ENCODE measurements around the gene MRI1. TPM values are rescaled to one million over a fixed set of nuclear protein-coding genes. Genes with fewer than 3 reads are reported as not detected.
A peak's percentile ranks its signal among the peaks of the same experiment; 100 is the strongest.
"Not testable (repeated sequence)": the region's sequence is repeated elsewhere in the genome, so short reads cannot be mapped to it uniquely, and the experiment has no call there.

Gene MRI1
- total RNA-seq, 1 donor from 2014 or later: 13.0 TPM

DNA sequence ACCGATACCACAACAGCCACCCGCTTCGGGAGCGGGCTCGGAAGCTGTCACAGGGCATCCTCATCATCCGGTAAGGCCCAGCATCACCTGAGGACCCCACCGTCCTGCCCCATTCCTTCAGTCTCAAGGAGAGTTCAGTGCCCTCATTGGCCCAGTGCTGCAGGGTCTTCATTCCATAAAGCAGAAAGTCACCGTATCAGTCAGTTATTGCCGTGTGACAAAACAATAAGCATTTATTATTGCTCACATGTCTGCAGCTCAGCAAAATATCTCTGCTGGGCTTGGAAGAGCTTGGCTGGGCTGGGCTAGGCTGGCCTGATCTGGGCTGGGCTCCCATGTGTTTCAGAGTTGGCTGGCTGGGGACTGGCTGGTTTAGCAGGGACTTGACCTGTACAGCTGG lies 8.1 kb upstream of the MRI1 start:
- DNase-seq (ENCODE audit: missing footprints) (no peak), ATAC-seq (no peak)
- intact Hi-C loops (cut with DNase I): no loop called here

DNA sequence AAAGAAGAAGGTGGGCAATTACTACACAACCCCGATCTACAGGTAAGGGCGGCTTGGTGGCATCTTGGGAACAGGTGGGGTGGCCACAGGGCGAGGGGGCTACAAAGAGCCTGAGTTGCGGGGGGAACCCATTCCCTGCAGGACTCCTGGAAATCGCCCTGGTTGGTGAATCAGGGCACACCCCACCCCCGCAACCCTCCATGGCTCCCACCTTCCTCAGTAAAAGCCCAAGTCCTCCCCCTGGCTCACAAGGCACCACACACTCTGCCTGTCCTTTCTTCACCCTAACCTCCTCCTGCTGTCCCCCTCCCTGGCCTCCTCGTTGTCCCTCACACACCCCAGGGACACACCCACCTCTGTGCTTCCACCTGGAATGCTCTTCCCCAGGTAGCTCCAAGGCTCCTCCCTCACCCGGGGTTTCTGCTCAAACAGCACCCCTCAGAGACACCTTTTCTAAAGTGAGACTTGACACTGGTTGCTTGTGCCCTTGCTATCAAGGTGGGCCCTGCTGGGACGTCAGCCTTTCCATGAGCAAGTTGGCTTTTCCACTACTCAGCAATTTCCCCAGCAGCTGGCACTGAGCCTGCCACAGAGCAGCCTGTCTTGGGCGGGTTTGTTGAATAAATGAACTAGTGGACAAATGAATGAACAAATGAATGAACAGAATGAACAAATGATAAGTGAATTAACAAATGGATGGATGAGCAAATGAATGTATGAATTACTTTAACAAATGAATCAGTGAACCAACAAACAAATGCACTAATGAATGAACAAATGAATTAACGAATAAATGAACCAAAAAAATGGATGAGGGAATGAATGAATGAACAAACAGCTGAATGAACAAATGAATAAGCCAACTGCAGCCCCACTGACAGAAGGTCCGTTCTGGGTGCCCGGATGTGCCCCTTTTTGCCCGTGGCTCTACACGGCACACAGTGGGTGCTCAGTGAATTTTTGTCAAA lies 6.2 kb upstream of the MRI1 start:
- no peak for ATAC-seq
- intact Hi-C loops (cut with DNase I): no loop called here
- no peak for DNase-seq (ENCODE audit: missing footprints)

DNA sequence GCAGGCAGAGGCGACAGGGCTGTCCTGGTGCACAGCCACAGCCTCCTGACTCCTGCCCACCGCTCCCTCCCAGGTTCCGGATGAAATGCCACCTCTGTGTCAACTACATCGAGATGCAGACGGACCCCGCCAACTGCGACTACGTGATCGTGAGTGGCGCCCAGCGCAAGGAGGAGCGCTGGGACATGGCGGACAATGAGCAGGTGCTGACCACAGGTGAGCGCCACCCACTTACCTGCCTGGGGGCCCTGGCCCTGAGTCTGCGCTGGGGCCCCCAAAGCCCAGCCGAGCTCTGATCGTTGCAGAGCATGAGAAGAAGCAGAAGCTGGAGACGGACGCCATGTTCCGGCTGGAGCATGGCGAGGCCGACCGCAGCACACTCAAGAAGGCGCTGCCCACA lies 5.5 kb upstream of the MRI1 start:
- no peak for ATAC-seq
- DNase-seq (ENCODE audit: missing footprints): no peak
- intact Hi-C loops (cut with DNase I): no loop called here

DNA sequence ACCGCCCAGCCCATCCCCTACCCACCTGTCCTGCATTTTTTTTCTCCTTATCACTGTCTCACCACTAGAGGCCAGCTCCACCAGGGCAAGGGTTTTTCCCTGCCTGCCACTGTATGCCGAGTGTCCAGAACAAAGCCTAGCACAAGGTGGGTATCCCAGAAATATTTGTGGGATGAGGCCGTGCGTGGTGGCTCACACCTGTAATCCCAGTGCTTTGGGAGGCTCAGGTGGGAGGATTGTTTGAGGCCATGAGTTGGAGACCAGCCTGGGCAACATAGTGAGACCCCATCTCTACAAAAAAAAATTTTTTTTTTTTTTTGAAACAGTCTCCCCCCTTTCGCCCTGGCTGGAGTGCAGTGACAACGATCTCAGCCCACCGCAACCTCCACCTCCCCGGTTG lies 2.9 kb upstream of the MRI1 start:
- ATAC-seq (no peak), DNase-seq (ENCODE audit: missing footprints) (no peak)
- intact Hi-C loops (cut with DNase I): no loop called here

DNA sequence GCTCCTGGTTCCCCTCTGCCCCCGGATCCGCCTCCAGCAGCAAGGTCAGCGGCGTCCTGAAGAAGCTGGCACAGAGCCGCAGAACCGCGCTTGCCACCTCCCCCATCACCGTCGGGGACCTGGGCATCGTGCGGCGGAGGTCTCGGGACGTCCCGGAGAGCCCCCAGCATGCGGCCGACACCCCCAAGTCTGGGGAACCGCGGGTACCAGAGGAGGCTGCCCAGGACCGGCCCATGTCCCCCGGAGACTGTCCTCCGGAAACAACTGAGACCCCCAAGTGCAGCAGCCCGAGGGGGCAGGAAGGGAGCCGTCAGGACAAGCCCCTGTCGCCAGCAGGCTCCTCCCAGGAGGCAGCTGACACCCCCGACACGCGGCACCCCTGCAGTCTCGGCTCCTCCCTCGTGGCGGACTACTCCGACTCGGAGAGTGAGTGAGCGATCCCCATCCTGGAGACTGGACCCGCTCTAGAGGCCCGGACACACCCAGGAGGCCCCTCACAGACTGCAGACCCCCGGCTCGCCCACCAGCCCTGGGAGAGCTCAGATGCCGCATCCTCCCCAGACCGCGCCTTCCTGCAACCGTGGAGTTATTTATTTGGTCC lies 1.6 kb upstream of the MRI1 start:
- DNase-seq (ENCODE audit: missing footprints): no peak
- no peak for ATAC-seq
- intact Hi-C loops (cut with DNase I): no loop called here

GRCh38 chr19:13763265-13763664 lies 1.1 kb upstream of the MRI1 start:
- DNase-seq (ENCODE audit: missing footprints) (no peak), ATAC-seq (no peak)
- intact Hi-C loops (cut with DNase I): no loop called here

DNA sequence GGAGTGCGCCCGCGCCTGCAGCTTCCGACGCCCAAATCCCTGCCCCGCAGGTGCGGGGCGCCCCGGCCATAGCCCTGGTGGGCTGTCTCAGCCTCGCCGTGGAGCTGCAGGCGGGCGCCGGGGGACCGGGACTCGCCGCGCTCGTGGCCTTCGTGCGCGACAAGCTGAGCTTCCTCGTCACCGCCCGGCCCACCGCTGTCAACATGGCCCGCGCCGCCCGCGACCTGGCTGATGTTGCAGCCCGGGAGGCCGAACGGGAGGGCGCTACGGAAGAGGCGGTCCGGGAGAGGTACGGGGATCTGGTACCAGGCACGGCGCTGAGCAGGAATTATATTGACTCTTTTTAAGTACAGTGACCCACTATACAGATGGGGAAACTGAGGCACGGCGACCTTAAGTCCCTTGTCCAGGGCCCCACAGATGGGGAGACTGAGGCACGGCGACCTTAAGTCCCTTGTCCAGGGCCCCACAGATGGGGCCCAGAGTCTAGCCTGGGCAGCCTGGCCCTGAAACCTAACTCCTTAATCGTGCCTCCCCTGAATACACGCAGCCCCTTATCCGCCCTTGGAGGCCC lies 586 bp downstream of the MRI1 start:
- DNase-seq (ENCODE audit: missing footprints): peak; percentile 76
- intact Hi-C loops (cut with DNase I): no loop called here
- ATAC-seq: peak; percentile 11

- DNase-seq (ENCODE audit: missing footprints): no peak
- ATAC-seq: no peak
- intact Hi-C loops (cut with DNase I): no loop called here
Observed at GRCh38 chr19:13765395-13766094, 1.2 kb downstream of the MRI1 start.

GRCh38 chr19:13766095-13766481 lies 1.8 kb downstream of the MRI1 start:
- ATAC-seq: no peak
- no peak for DNase-seq (ENCODE audit: missing footprints)
- intact Hi-C loops (cut with DNase I): no loop called here

DNA sequence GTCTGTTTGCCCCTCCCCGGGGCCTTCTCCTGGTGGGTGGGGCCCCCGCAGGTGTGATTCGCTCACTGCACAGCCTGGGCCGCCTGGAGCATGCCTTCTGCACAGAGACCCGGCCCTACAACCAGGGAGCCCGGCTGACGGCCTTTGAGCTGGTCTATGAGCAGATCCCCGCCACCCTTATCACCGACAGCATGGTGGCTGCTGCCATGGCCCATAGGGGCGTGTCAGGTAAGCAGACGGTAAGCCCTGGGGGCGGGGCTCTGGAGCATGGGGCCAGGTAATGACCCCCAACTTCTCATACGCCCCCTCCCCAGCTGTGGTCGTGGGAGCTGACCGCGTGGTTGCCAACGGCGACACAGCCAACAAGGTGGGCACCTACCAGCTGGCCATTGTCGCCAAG lies 4.2 kb downstream of the MRI1 start:
- ATAC-seq (no peak), DNase-seq (ENCODE audit: missing footprints) (no peak)
- intact Hi-C loops (cut with DNase I): no loop called here

GRCh38 chr19:13770013-13770635 lies 5.8 kb downstream of the MRI1 start:
- ATAC-seq (no peak), DNase-seq (ENCODE audit: missing footprints) (no peak)
- intact Hi-C loops (cut with DNase I): no loop called here

DNA sequence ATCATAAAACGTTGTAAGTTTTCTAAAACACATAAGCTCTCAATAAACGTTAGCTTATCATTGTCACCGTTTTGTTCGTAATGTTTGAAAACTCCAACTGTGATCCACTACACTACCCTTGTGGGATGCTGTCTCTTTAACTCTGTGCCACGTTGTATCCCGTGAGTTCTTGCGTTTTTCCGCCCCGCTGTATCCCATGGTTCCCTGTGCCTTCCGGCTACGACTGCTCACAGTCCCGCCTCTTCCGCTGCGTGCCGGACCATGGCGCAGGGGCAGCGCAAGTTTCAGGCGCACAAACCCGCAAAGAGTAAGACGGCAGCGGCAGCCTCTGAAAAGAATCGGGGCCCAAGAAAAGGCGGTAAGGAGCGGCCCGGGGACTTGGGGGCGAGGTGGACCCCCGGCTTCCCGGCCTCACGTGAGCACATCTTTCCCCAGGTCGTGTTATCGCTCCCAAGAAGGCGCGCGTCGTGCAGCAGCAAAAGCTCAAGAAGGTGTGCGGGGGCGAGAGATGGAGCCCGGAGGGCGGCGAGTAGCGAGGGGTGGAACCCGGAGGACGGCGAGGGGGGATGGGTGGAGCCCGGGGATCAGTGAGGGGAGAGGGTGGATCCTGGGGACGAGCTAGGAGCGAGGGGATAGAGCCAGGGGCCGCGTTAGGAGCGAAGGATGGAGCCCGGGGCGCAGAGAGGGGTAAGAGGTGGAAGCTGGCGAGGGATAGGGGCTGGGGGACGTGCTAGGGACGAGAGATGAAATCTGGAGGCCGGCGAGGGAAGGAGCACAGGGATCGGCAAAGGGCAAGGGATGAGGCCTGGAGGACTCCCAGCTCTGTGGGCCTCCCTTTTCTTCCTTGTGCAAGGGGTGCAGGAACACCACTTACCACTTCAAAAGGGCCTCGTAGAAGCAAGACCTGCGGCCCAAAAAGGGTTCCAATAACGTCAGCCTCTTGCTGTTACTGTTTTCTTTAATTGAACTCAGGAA lies 10.2 kb downstream of the MRI1 start, which contains the start of gene C19orf53:
Gene C19orf53 (plus strand): TSS at position 240 of the 975 bp plus-strand sequence. CDS start 22 bp downstream, at position 262.
- DNase-seq (ENCODE audit: missing footprints) (peak; percentile 95), ATAC-seq (peak; percentile 98)
- intact Hi-C loops (cut with DNase I): no loop called here

- ATAC-seq: no peak
- intact Hi-C loops (cut with DNase I): no loop called here
- no peak for DNase-seq (ENCODE audit: missing footprints)
Observed at GRCh38 chr19:13778398-13778797, 14.1 kb downstream of the MRI1 start.

DNA sequence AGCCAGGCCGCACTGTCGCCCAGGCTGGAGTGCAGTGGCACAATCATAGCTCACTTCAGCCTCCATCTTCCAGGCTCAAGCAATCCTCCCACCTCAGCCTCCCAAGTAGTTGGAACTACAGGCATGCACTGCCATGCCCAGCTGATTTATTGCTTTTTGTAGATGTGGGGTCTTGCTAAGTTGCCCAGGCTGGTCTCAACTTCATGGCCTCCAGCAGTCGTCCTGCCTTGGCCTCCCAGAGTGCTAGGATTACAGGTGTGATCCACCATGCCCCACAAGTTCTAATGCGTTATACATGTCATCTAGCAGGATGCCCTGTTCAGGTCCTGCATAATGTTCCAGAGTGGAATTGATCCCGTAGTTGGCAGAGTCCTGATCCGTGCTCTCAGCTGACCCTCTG lies 14.5 kb downstream of the MRI1 start:
- ATAC-seq (no peak), DNase-seq (ENCODE audit: missing footprints) (no peak)
- intact Hi-C loops (cut with DNase I): no loop called here

GRCh38 chr19:13779794-13780193 lies 15.5 kb downstream of the MRI1 start:
- not testable (repeated sequence) for DNase-seq (ENCODE audit: missing footprints); ATAC-seq
- intact Hi-C loops (cut with DNase I): loop anchor here (10.0 kb wide), 1 partner anchor 295 kb away; the partner anchor contains the start of gene MISP3

- ATAC-seq (peak; percentile 69), DNase-seq (ENCODE audit: missing footprints) (no peak)
- intact Hi-C loops (cut with DNase I): loop anchor here (10.0 kb wide), 1 partner anchor 293 kb away; the partner anchor contains the start of gene MISP3
Observed at GRCh38 chr19:13781547-13781946, 17.2 kb downstream of the MRI1 start.

DNA sequence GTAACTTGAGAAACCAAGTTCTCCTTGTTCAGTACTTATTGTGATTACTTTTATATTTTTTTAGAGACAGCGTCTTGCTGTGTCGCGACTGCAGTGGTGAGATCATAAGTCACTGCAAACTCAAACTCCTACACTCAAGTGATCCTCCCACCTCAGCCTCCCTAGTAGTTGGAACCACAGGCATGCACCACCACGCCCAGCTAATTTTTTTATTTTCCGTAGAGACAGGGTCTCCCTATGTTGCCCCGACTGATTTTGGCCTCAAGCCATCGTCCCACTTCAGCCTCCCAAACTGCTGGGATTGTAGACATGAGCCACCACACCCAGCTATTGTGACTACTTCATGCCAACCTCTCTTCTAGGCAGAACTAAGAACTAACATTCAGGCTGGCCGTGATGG lies 18.2 kb downstream of the MRI1 start:
- ATAC-seq (no peak), DNase-seq (ENCODE audit: missing footprints) (no peak)
- intact Hi-C loops (cut with DNase I): loop anchor here (10.0 kb wide), 1 partner anchor 292 kb away; the partner anchor contains the start of gene MISP3

Measured in Right ventricle myocardium inferior (tissue), 1 donor.